ENCODE data around the gene SORD.

GRCh38 chr15:45095661-45096060 lies 72.7 kb downstream of the SORD start:
- no peak for TF ChIP-seq POLR2A (IDR thresholded peaks at IDR 0.05; ENCODE audit: low read depth, low read length)
- no peak for TF ChIP-seq TAF1 (IDR thresholded peaks at IDR 0.05; ENCODE audit: borderline replicate concordance, low read depth, low read length)

Measured in GM12892 (cell line).